Mesothelial cell of epicardium (in vitro differentiated cells): ENCODE results near the gene SUSD4. TPM values are rescaled to one million over a fixed set of nuclear protein-coding genes. Genes with fewer than 3 reads are reported as not detected.
A peak's percentile ranks its signal among the peaks of the same experiment; 100 is the strongest.

Experiments
- DNase-seq, 2 experiments: peaks; one replicate each; pipeline ENCODE4 v3.0.0; 2021; ENCODE audit warnings: low spot score in 2 of 2; ENCODE audit not compliant: unreplicated experiment in 2 of 2
- H3K27ac Mint-ChIP-seq: 2 replicates; pipeline ENCODE4 v1.8.0; 2021; ENCODE audit warnings: mixed read lengths
- H3K27me3 Mint-ChIP-seq: 2 replicates; pipeline ENCODE4 v1.8.0; 2021; ENCODE audit warnings: low read depth, mixed read lengths
- H3K36me3 Mint-ChIP-seq: 2 replicates; pipeline ENCODE4 v1.8.0; 2021; ENCODE audit warnings: mixed read lengths
- H3K4me1 Mint-ChIP-seq: 2 replicates; pipeline ENCODE4 v1.8.0; 2021; ENCODE audit warnings: mixed read lengths
- H3K4me3 Mint-ChIP-seq: 2 replicates; pipeline ENCODE4 v1.8.0; 2021; ENCODE audit warnings: mild to moderate bottlenecking, moderate library complexity, mixed read lengths
- H3K9me3 Mint-ChIP-seq: 2 replicates; pipeline ENCODE4 v1.8.0; 2021; ENCODE audit warnings: mixed read lengths
- CTCF ChIP-seq: fragments of 200-600 bp; sonication (generic); IDR thresholded peaks from one replicate; pipeline ENCODE4 v1.5.0; 2021; ENCODE audit warnings: antibody characterized with exemption; ENCODE audit not compliant: unreplicated experiment
- total RNA-seq: library from RNA; stranded (reverse); gene quantifications from 3 replicates; pipeline ENCODE4 v1.2.1, GENCODE V29; 2021

Gene SUSD4, protein sequence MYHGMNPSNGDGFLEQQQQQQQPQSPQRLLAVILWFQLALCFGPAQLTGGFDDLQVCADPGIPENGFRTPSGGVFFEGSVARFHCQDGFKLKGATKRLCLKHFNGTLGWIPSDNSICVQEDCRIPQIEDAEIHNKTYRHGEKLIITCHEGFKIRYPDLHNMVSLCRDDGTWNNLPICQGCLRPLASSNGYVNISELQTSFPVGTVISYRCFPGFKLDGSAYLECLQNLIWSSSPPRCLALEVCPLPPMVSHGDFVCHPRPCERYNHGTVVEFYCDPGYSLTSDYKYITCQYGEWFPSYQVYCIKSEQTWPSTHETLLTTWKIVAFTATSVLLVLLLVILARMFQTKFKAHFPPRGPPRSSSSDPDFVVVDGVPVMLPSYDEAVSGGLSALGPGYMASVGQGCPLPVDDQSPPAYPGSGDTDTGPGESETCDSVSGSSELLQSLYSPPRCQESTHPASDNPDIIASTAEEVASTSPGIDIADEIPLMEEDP
- 0.23 to 0.49 TPM (median 0.40 TPM) in 3 replicates for total RNA-seq

DNA sequence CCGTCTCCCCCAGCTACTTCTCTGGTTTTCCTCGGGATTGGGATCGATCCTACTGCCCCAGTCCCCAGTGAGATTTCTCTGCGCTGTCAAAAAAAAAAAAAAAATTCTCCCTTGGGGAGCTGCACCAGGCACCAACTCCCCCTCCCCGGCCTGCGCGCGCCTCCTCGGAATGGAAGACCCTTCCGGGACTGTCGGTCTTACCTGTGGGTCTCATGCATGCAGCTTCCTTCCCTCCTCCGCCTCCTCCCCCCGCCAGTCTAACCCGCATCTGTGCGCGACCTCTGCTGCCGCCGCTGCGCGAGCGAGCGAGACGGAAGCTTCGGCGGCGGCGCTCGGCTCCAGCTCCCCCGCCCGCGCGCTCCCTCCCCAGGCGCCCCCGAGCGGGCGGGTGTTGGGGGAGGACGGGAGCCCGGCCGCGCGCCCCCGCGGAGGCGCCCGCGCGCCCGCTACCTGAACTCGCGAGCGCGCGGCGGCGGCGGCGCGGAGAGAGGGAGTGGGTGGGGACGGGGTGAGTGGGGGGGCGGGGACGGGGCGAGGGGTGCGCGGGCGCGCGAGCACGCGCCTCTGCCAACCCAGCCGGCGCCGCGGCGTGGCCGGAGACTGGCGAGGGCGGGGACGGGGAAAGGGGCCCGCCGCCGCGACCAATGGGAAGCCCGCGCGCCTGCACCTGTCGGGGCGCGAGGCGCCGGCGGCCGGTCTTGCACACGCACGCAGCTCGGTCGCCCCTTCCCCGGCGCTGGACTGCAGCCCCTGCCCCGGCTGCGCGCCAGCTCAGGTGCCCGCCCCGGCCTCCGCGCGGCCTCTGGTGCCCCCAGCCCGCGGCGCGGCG lies at the start of gene SUSD4:
Gene SUSD4 (minus strand): TSS at position 321 of the 829 bp plus-strand sequence. CDS start 751 bp downstream, outside the sequence.
- no peak within 1 kb of the TSS for H3K27ac Mint-ChIP-seq
- no peaks in the 10 kb centered on the region for H3K9me3 Mint-ChIP-seq
- H3K36me3 Mint-ChIP-seq = no peaks in the 10 kb centered on the region
- TF ChIP-seq CTCF = no peak
- DNase-seq = peak; percentile 25 to 58
- H3K4me1 Mint-ChIP-seq = peaks cover 16% of the 10 kb centered on the region
- peak within 1 kb of the TSS; percentile 79 for H3K4me3 Mint-ChIP-seq
- H3K27me3 Mint-ChIP-seq = peaks cover 76% of the 10 kb centered on the region

- H3K27me3 Mint-ChIP-seq = peaks cover 13% of the 10 kb centered on the region
- no peaks in the 10 kb centered on the region for H3K9me3 Mint-ChIP-seq
- no peak for TF ChIP-seq CTCF
- no peaks in the 10 kb centered on the region for H3K36me3 Mint-ChIP-seq
- no peak overlapping the region for H3K4me3 Mint-ChIP-seq
- H3K4me1 Mint-ChIP-seq = no peaks in the 10 kb centered on the region
- no peak for DNase-seq
- no peak overlapping the region for H3K27ac Mint-ChIP-seq
Measured at GRCh38 chr1:223413216-223413615, 49.2 kb upstream of the SUSD4 start.

DNA sequence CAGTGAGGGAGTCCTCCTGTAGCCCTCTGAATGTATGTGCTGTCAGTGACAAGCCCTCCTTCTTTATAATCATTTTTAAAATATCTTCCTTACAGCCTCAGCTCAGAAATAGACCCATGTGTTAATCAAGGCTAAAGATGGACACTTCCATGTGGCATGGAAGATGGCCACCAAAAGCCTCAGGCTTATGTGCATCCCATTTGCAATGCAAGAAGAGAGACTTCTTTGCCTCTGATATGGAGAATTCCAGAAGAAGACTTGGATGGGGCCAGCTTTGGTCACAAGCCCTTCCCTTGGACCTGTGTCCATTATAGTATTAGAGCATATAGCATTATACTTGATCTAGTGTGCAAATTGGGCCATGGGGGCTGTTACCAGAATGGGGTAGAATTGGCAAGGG lies 47.7 kb upstream of the SUSD4 start:
- no peak for TF ChIP-seq CTCF
- no peak overlapping the region for H3K27ac Mint-ChIP-seq
- H3K4me3 Mint-ChIP-seq = no peak overlapping the region
- peaks cover 22% of the 10 kb centered on the region for H3K27me3 Mint-ChIP-seq
- no peaks in the 10 kb centered on the region for H3K4me1 Mint-ChIP-seq
- no peak for DNase-seq
- no peaks in the 10 kb centered on the region for H3K36me3 Mint-ChIP-seq
- H3K9me3 Mint-ChIP-seq = peaks cover 1% of the 10 kb centered on the region

- no peak for TF ChIP-seq CTCF
- Mint-ChIP-seq H3K4me1 (no peaks in the 10 kb centered on the region), H3K27me3 (peaks cover 26% of the 10 kb centered on the region), H3K27ac (no peak overlapping the region), H3K36me3 (no peaks in the 10 kb centered on the region), H3K4me3 (no peak overlapping the region), H3K9me3 (peaks cover 5% of the 10 kb centered on the region)
- DNase-seq = no peak
Measured at GRCh38 chr1:223411309-223411708, 47.3 kb upstream of the SUSD4 start.

DNA sequence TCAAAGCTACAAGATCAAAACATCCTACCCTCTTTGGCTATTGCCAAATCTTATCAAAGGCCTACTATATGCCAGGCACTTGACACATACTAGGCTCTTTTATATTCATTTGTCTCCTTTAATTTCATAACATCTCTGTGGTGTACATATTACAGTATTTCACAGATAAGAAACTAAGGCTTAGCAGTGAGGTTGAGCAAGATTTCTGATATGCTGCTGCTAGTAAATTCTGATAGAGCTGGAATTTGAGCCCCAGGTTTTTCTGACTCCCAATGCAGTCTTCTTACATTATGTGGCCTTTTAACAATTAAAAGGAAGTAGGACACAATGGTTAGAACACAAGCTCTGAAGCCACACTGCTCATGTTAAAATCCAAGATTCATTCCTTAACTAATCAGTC lies 46.1 kb upstream of the SUSD4 start:
- TF ChIP-seq CTCF = no peak
- H3K27ac Mint-ChIP-seq = no peak overlapping the region
- no peaks in the 10 kb centered on the region for H3K4me1 Mint-ChIP-seq
- H3K4me3 Mint-ChIP-seq = no peak overlapping the region
- H3K36me3 Mint-ChIP-seq = no peaks in the 10 kb centered on the region
- DNase-seq = no peak
- H3K27me3 Mint-ChIP-seq = peaks cover 28% of the 10 kb centered on the region
- peaks cover 18% of the 10 kb centered on the region for H3K9me3 Mint-ChIP-seq
